GM12878 (cell line): Measurements from ENCODE around the gene TREM1. TPM values are rescaled to one million over a fixed set of nuclear protein-coding genes. Genes with fewer than 3 reads are reported as not detected.

Experiments used
- ATAC-seq: fragments of 200-7000 bp; cut with Tn5 transposase; 3 replicates; pipeline ENCODE4 v1.9.1; 2020; ENCODE audit warnings: mild to moderate bottlenecking, moderate library complexity
- BruUV-seq: library from RNA; stranded (reverse); fragments of 400-500 nt; replicated peaks from 2 replicates; lab custom pipeline; 2021; lab: Mats Ljungman, UMichigan
- CTCF ChIA-PET: fragments of 300-600 bp; sonication (Branson Sonifier 250); formaldehyde crosslinking; extraction: SDS; loops from one replicate; lab custom pipeline; 2021; ENCODE audit warnings: inconsistent platforms; lab: Yijun Ruan, JAX
- POLR2A ChIA-PET: fragments of 350-600 bp; formaldehyde crosslinking; extraction: SDS; loops from one replicate; lab custom pipeline; 2021; ENCODE audit warnings: inconsistent platforms; lab: Charles Lee
- RAD21 ChIA-PET: fragments of 300-600 bp; sonication (Branson Sonifier 250); formaldehyde crosslinking; loops from one replicate; lab custom pipeline; 2023; ENCODE audit warnings: antibody characterized with exemption; ENCODE audit not compliant: unreplicated experiment; lab: Charles Lee
- SMC1A ChIA-PET: fragments of 300-600 bp; sonication (Branson Sonifier 250); formaldehyde crosslinking; loops from one replicate; lab custom pipeline; 2023; ENCODE audit not compliant: unreplicated experiment, uncharacterized antibody; lab: Charles Lee
- DNase-seq: peaks from one replicate; pipeline ENCODE4 v3.0.0-alpha.2; 2011; ENCODE audit warnings: low read depth, low spot score
- FAIRE-seq: peaks from 3 replicates; lab custom pipeline; 2011; peaks lifted over from hg19 to GRCh38; lab: Jason Lieb, UNC
- H2AFZ ChIP-seq: 2 replicates; pipeline ENCODE4 v1.6.0; 2011; ENCODE audit warnings: low read depth, low read length, control low read depth; ENCODE audit not compliant: control insufficient read depth
- H3K27ac ChIP-seq: 2 replicates; pipeline ENCODE4 v1.5.1; 2011; ENCODE audit warnings: control low read depth; ENCODE audit not compliant: control insufficient read depth, insufficient read depth
- H3K27me3 ChIP-seq, 2 experiments: replicated peaks in 1 of 2; 2 replicates each; pipeline versions ENCODE4 v1.6.0 to v1.6.1; 2011; ENCODE audit warnings: low read length in 1 of 2; ENCODE audit not compliant: control insufficient read depth in 2 of 2, insufficient read depth in 2 of 2
- H3K36me3 ChIP-seq, 2 experiments: 2 replicates each; pipeline ENCODE4 v1.5.1; 2011; ENCODE audit warnings: low read length in 1 of 2; ENCODE audit not compliant: control insufficient read depth in 2 of 2, insufficient read depth in 2 of 2
- H3K4me1 ChIP-seq: 2 replicates; pipeline ENCODE4 v1.6.1; 2011; ENCODE audit warnings: mild to moderate bottlenecking, low read length, moderate library complexity, mixed read lengths; ENCODE audit not compliant: control insufficient read depth, insufficient read depth
- H3K4me2 ChIP-seq: 2 replicates; pipeline ENCODE4 v1.6.0; 2011; ENCODE audit warnings: control low read depth; ENCODE audit not compliant: control insufficient read depth, insufficient read depth
- H3K4me3 ChIP-seq: fragments of 200-600 bp; sonication (generic); 2 replicates; pipeline ENCODE4 v1.5.1; 2016
- H3K79me2 ChIP-seq: 2 replicates; pipeline ENCODE4 v1.6.0; 2011; ENCODE audit warnings: low read length; ENCODE audit not compliant: control insufficient read depth, insufficient read depth
- H3K9ac ChIP-seq: 2 replicates; pipeline ENCODE4 v1.8.0; 2011; ENCODE audit warnings: low read length, control low read depth, mixed read lengths; ENCODE audit not compliant: control insufficient read depth, insufficient read depth
- H3K9me3 ChIP-seq: replicated peaks from 3 replicates; pipeline ENCODE4 v1.5.1; 2011; ENCODE audit warnings: mild to moderate bottlenecking, low read length; ENCODE audit not compliant: control insufficient read depth, insufficient read depth
- H4K20me1 ChIP-seq: 2 replicates; pipeline ENCODE4 v1.6.0; 2011; ENCODE audit not compliant: control insufficient read depth, insufficient read depth
- DPF2 ChIP-seq: fragments of 450-650 bp; IDR thresholded peaks from 2 replicates; pipeline ENCODE4 v1.6.1; 2017; ENCODE audit warnings: mild to moderate bottlenecking
- GATAD2B ChIP-seq: fragments of 450-650 bp; conservative IDR thresholded peaks from 2 replicates; pipeline ENCODE4 v1.6.1; 2017; ENCODE audit warnings: low read depth, mild to moderate bottlenecking, moderate library complexity
- MEF2B ChIP-seq: fragments of 450-650 bp; IDR thresholded peaks from 2 replicates; pipeline ENCODE4 v1.6.1; 2018; ENCODE audit warnings: mild to moderate bottlenecking, moderate library complexity; ENCODE audit not compliant: partially characterized antibody, poor library complexity, severe bottlenecking
- NRF1 ChIP-seq: conservative IDR thresholded peaks from 2 replicates; pipeline ENCODE4 v1.6.1; 2011; ENCODE audit warnings: mild to moderate bottlenecking, low read depth, low read length, improper control_type of control experiment
- RAD21 ChIP-seq: IDR thresholded peaks from 2 replicates; pipeline ENCODE4 v1.6.1; 2011; ENCODE audit warnings: mild to moderate bottlenecking, low read depth, low read length, moderate library complexity; ENCODE audit not compliant: insufficient read depth
- SPI1 ChIP-seq: IDR thresholded peaks from 2 replicates; pipeline ENCODE4 v1.6.1; 2011; ENCODE audit warnings: low read depth, mild to moderate bottlenecking, low read length, moderate library complexity, borderline replicate concordance; ENCODE audit not compliant: insufficient read depth
- WGBS: methylation state at CpG from one replicate; pipeline ENCODE4 v1.1.6; 2016; ENCODE audit warnings: low lambda C conversion rate; ENCODE audit not compliant: insufficient replicate concordance, insufficient coverage; ENCODE audit errors: missing lambda C conversion rate; 5-methylcytosine and 5-hydroxymethylcytosine counted together
- in situ Hi-C: fragments of 300-500 bp; cut with MboI; formaldehyde crosslinking; loops from 9 replicates; pipeline ENCODE4 v1.14.3; 2018; ENCODE audit warnings: mixed read lengths
- intact Hi-C: fragments of 100-400 bp; cut with micrococcal nuclease; formaldehyde crosslinking; loops from one replicate; pipeline ENCODE4 v1.14.2; 2022; ENCODE audit not compliant: unreplicated experiment
- polyA plus RNA-seq, 11 experiments: library from polyadenylated mRNA; depleted of rRNA in 4 of 11; unstranded in 6 of 11; stranded (reverse) in 5 of 11; fragments of >200 nt; fragmentation: Nextera tagmentation in 4 of 11; fragmentation: Illumina TruSeq in 1 of 11; extraction: Ambion mirVana in 4 of 11; extraction: Trizol in 1 of 11; gene quantifications; 1 replicate in 1 of 11; 2 replicates in 10 of 11; pipeline versions ENCODE4 v1.2.1 to v1.2.3, GENCODE V29; 2011 to 2016; ENCODE audit warnings: inconsistent platforms in 2 of 11, missing spikeins in 2 of 11, low read depth in 1 of 11
- total RNA-seq, 4 experiments: library from RNA; depleted of rRNA in 3 of 4; stranded (reverse); fragments of >200 nt in 3 of 4; fragmentation: Illumina TruSeq in 1 of 4; extraction: Trizol in 1 of 4; gene quantifications; 2 replicates each; pipeline versions ENCODE4 v1.2.1 to v1.2.3, GENCODE V29; 2013 to 2021

Gene TREM1
- total and polyA plus RNA-seq, 10 of the 15 experiments (the other 5 are each of a cell fraction or from before 2014, with no cell fraction given): 0.09 to 2.6 (median 0.28) TPM; not detected in 2

- Histone ChIP-seq H3K4me2 (no peak overlapping the region), H3K4me1 (no peaks in the 10 kb centered on the region), H3K4me3 (no peak overlapping the region), H3K79me2 (no peaks in the 10 kb centered on the region), H3K27me3 (no peaks in the 10 kb centered on the region; a peak in 2 of 4 replicates), H3K36me3 (no peaks in the 10 kb centered on the region), H2AFZ (no peak overlapping the region), H3K27ac (no peak overlapping the region), H3K9me3 (no peaks in the 10 kb centered on the region), H4K20me1 (no peaks in the 10 kb centered on the region), H3K9ac (no peak overlapping the region)
- POLR2A ChIA-PET: interaction anchor here (0.6 kb wide), 1 partner anchor 232 kb away, joined by 4 read pairs; no protein-coding TSS in a partner anchor
- ATAC-seq (no peak), FAIRE-seq (no peak), DNase-seq (no peak)
- in situ Hi-C loops: no loop called here
- SMC1A ChIA-PET: no interaction called here
- no TSS peak for BruUV-seq
- CTCF ChIA-PET: interaction anchor here (1.5 kb wide), 2 partner anchors 11 to 19 kb away, joined by 3 read pairs; no protein-coding TSS in a partner anchor
- TF ChIP-seq GATAD2B (no peak), SPI1 (no peak), DPF2 (no peak), RAD21 (no peak), NRF1 (no peak), MEF2B (no peak)
- RAD21 ChIA-PET: no interaction called here
- 85% methylated on average over 4 of the region's 4 CpGs for WGBS
- intact Hi-C loops: no loop called here
Observed at GRCh38 chr6:41325446-41326066, 39.1 kb upstream of the TREM1 start.
